HG02852 (cell line): ENCODE data around the gene BARD1.

Experiments used
- ATAC-seq: cut with Tn5 transposase; IDR thresholded peaks from one replicate; pipeline ENCODE4 v1.9.1; 2021; ENCODE audit warnings: mild to moderate bottlenecking, moderate library complexity; ENCODE audit not compliant: unreplicated experiment

Gene BARD1

DNA sequence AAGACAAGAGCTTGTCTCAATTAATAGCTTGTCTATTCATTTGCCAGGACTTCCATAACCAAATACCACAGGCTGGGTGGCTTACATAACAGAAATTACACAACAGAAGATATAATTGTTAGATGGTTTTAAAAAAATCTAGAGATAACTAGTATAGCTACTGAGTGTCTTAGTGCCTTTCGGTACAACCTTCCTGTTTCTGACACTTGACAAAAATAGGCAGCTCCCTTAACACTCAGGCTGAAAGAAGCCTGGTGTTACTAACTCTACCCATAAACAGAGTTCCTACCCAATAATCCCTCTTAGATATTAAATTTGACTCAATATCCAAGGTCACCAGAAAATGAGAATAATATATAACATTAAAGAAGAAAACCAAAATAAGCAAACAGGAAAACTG, 129.7 kb downstream of the BARD1 start:
- peak; percentile 45 for ATAC-seq

DNA sequence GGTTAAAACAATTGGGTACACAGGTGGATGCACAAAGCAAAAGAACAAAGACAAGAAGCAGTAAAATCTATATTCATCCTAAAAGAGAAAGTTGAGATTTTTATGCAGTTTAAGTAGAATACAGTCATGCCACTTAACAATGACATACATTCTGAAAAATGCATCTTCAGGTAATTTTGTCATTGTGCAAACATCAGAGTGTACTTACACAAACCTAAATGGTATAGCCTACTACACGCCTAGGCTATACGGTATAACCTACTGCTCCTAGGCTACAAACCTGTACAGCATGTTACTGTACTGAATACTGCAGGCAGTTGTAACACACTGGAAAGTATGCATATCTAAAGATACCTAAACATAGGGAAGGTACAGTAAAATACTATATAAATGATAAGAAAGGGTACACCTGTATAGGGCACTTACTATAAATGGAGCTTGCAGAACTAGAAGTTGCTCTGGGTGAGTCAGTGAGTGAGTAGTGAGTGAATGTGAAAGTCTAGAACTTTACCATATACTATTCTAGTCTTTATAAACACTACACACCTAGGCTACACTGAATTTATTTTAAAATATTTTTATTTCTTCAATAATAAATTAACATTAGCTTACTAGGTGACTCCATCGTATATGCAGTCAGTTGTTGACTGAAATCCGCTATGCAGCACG, 132.9 kb downstream of the BARD1 start:
- ATAC-seq: peak; percentile 50
